IgD-negative memory B cell (primary cell): ENCODE measurements around the gene RPS21. TPM values are rescaled to one million over a fixed set of nuclear protein-coding genes. Genes with fewer than 3 reads are reported as not detected.

Experiments used
- H3K27ac Mint-ChIP-seq, 3 donors: one replicate each; pipeline ENCODE4 v1.8.0; 2020 to 2022; ENCODE audit warnings: mild to moderate bottlenecking in 3 of 3, mixed read lengths in 3 of 3, moderate library complexity in 1 of 3
- H3K27me3 Mint-ChIP-seq: one replicate; pipeline ENCODE4 v1.8.0; 2021; ENCODE audit warnings: mixed read lengths
- H3K36me3 Mint-ChIP-seq: one replicate; pipeline ENCODE4 v1.8.0; 2020; ENCODE audit warnings: mild to moderate bottlenecking, mixed read lengths
- H3K4me1 Mint-ChIP-seq, 3 donors: one replicate each; pipeline ENCODE4 v1.8.0; 2020 to 2022; ENCODE audit warnings: mixed read lengths in 3 of 3, mild to moderate bottlenecking in 1 of 3
- H3K4me3 Mint-ChIP-seq, 4 donors: one replicate each; pipeline ENCODE4 v1.8.0; 2020 to 2022; ENCODE audit warnings: mild to moderate bottlenecking in 4 of 4, mixed read lengths in 4 of 4, moderate library complexity in 3 of 4
- H3K9me3 Mint-ChIP-seq, 3 donors: one replicate each; pipeline ENCODE4 v1.8.0; 2020 to 2021; ENCODE audit warnings: mixed read lengths in 3 of 3, mild to moderate bottlenecking in 1 of 3
- polyA plus RNA-seq: library from polyadenylated mRNA; unstranded; fragments of 300-500 nt; fragmentation: Illumina TruSeq; gene quantifications from one replicate; pipeline ENCODE4 v1.2.3, GENCODE V29; 2021

The RPS21 gene
- polyA plus RNA-seq, 1 donor from 2014 or later: 3,148 TPM

DNA sequence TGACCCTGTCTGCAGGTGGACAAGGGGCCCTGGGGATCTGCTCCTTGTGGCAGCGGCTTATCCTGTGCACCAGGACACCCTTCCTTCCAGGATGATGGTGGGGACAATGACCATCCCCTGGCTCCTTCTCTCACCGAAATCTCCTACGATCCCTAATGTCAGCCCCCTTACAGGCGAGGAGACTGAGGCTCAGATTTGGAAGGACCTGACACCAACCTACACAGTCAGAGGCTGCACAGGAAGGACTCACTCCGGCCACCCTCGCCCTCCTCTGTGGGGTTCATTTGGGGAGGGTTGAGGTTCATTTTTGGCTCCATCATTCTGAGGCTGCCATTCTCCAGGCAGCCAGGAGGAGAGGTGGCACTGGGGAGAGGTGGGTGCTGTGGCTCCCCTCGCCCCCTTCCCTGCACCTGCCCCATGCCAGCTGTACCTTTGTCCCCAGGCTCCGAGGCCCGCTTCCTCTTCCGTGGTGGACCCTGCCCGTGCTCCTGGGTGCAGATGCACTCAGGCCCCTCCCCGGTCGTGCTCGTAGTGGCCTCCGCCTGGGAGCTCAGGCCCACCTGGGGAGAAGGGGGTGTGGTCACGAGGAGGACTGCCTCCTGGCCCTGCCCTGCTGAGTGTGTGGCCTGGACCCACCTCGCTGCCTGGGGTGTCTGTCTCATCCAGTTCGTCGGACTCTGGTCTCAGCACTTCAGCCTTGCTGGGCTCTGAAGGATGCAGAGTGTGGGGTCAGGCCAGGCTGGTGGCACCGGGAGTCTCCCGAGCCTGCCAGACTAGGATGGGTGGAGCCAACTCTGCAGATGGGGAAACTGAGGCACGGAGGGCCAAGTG lies 25.5 kb downstream of the RPS21 start:
- Mint-ChIP-seq H3K4me3 (peak overlapping the region in 1 of 4 donors; percentile 12), H3K4me1 (peaks cover 0 to 9% (median 4%) of the 10 kb centered on the region in 3 donors), H3K36me3 (no peaks in the 10 kb centered on the region), H3K9me3 (no peaks in the 10 kb centered on the region), H3K27ac (no peak overlapping the region), H3K27me3 (peaks cover 3% of the 10 kb centered on the region)

GRCh38 chr20:62413025-62413570 lies 26.2 kb downstream of the RPS21 start:
- no peaks in the 10 kb centered on the region for H3K36me3 Mint-ChIP-seq
- no peaks in the 10 kb centered on the region for H3K9me3 Mint-ChIP-seq
- H3K4me1 Mint-ChIP-seq: peaks cover 0 to 7% (median 0%) of the 10 kb centered on the region in 3 donors
- peaks cover 3% of the 10 kb centered on the region for H3K27me3 Mint-ChIP-seq
- H3K27ac Mint-ChIP-seq: no peak overlapping the region
- H3K4me3 Mint-ChIP-seq: no peak overlapping the region

DNA sequence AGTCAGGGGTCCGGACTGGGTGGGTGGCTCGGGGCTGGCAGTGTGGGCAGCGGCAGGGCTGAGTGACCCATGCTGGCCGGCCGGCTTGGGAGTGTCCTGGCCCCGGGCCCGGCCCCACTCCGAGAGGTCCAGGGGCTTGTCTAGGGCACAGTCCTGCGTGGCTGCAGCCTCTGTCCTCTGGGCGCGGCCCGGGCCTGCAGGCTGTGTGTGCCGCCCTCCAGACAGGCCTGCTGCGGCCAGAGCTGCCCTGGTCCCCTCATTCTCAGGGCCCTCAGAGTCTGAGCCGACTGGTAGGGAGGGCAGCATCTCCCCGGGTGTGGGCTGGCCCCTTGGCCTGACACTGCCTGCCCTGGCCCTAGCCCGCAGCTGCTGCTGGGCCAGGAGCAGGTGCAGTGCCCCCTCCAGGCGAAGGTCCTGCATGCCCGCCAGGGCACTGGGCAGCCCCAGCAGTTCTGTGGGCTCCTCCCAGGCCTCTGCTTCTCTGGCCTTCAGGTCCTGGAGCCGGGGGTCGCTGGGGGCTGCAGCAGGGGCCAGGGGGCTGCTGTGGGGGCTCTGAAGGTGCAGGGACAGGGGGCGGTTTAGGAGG lies 27.1 kb downstream of the RPS21 start:
- Mint-ChIP-seq H3K9me3 (no peaks in the 10 kb centered on the region), H3K4me3 (no peak overlapping the region), H3K36me3 (no peaks in the 10 kb centered on the region), H3K27ac (no peak overlapping the region), H3K4me1 (peaks cover 0 to 7% (median 0%) of the 10 kb centered on the region in 3 donors), H3K27me3 (peaks cover 3% of the 10 kb centered on the region)

DNA sequence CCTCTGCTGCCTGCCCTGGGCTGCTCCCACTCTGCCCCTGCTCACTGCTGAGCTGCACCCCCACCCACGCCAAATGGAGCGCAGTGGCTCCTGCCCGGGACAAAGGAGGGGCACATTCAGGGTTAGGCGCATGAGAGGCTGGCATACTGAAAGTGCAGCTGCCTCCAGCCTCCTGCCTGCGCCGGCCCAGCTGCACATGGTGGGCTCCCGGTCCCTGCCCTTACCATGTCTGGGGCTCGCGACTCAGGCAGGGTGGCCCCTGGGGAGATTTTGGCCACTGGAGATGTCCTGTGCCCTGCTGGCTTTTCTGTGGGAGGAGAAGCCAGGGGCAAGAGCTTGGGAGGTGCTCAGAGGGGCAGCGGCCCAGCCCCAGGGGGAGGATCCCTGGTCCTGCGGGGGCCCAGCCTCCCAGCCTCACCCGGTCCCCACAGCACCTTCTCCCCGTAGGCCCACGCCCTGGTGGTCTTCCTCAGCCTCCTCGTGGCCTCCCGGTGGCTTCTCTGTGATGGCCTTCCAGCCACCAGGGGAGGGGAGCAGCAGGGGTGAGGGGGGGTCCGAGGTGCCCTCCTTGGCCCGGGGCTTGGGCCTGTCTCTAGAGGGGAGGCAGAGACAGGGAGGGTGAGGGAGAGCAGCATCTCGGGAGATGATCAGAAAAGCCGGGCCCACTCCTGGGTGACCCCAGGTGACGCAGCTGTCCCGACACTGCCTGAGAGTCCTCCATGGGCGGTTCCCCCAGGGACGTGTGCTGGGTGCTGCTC lies 28.6 kb downstream of the RPS21 start:
- Mint-ChIP-seq H3K4me3 (no peak overlapping the region), H3K36me3 (no peaks in the 10 kb centered on the region), H3K9me3 (no peaks in the 10 kb centered on the region), H3K27me3 (no peaks in the 10 kb centered on the region), H3K4me1 (peaks cover 0 to 2% (median 0%) of the 10 kb centered on the region in 3 donors), H3K27ac (no peak overlapping the region)

DNA sequence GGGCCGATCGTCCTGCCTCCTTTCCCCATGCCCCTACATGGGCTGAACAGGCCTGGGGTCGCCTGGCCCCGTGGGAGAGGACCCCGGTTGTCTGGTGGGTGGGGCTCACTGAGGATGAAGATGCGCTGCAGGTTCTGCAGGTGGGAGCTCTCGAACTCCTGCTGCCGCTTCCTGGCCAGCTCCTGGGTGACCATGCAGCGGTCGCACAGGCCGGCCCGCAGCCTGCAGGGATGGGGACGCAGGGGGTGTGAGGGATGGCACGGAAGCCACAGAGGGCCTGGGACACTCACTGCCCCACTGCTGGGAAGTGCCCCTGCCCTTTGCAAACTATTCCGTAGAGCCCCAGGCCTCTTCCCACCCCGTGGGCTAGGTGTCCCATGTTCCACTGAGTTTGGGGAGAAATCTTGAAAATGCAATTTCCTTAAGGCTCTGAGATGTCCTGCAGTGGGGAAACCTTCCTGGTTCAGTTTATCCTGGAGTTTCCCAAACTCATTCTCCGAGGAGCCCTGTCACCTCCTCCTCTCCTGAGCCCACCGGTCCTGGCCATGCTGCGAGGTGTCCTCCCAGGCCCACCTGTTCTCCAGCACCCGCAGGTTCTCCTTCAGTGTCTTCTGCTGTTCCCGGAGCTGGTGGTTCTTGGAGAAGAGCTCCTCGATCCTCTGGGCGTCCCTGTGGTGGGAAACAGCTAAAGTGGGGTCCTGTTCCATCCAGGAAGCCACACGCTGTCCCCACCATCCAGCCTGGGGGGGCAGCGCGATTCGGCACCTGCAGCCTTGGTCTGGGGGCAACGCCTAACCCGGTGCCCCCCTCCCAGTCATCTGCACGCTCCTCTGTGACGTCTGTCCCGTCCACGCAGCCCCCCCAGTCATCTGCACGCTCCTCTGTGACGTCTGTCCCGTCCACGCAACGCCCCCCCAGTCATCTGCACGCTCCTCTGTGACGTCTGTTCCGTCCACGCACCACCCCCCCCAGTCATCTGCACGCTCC lies 30.0 kb downstream of the RPS21 start:
- Mint-ChIP-seq H3K27me3 (no peaks in the 10 kb centered on the region), H3K4me3 (peak overlapping the region in 1 of 4 donors; percentile 57), H3K36me3 (no peaks in the 10 kb centered on the region), H3K9me3 (no peaks in the 10 kb centered on the region), H3K4me1 (peaks cover 0 to 2% (median 0%) of the 10 kb centered on the region in 3 donors), H3K27ac (peak overlapping the region in 1 of 3 donors; percentile 31)

- Mint-ChIP-seq H3K4me1 (peaks cover 0 to 2% (median 0%) of the 10 kb centered on the region in 3 donors), H3K9me3 (no peaks in the 10 kb centered on the region), H3K4me3 (peak overlapping the region in 1 of 4 donors; percentile 54), H3K27me3 (no peaks in the 10 kb centered on the region), H3K36me3 (no peaks in the 10 kb centered on the region), H3K27ac (no peak overlapping the region)
These were observed 31.2 kb downstream of the RPS21 start for GRCh38 chr20:62417981-62418708.

DNA sequence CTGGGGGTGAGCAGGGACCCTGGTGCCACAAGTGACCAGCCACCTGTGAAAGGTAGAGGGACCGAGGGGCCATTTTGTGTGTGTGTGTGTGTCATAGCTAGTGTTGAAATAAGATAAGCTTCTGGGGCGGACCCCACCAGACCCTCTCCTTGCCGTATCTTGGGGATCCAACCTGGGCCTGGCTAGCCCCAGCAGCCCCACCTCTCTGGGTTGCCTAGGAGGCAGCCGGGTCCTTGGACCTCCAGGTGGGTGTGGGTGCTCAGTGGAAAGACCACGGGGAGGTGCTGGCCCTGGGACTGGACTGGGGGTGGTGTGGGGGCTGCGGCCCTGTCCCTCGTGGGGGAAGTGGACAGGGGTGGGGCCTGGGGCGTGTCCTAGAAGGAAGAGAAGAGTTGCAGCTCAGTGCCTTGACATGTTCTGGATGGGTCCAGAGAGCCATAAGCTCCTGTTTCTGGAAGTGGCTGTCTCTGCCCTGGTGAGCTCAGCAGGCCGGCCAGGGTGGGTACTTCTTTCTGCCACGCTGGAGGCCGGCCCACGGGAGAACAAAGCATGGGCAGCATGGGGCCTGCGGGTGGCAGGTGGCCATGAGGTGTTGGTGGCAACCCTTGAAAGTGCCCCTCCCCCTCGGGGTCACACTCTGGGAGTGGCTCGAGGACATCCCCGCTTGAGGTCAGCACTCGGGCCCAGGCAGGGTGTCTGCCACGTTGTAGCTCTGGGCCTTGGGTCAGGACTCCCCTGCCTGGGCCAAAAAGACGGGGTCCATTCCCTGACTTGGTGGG lies 32.0 kb downstream of the RPS21 start:
- peaks cover 0 to 2% (median 0%) of the 10 kb centered on the region in 3 donors for H3K4me1 Mint-ChIP-seq
- peak overlapping the region in 1 of 4 donors; percentile 54 for H3K4me3 Mint-ChIP-seq
- no peak overlapping the region for H3K27ac Mint-ChIP-seq
- peaks cover 3% of the 10 kb centered on the region for H3K27me3 Mint-ChIP-seq
- no peaks in the 10 kb centered on the region for H3K36me3 Mint-ChIP-seq
- no peaks in the 10 kb centered on the region for H3K9me3 Mint-ChIP-seq

DNA sequence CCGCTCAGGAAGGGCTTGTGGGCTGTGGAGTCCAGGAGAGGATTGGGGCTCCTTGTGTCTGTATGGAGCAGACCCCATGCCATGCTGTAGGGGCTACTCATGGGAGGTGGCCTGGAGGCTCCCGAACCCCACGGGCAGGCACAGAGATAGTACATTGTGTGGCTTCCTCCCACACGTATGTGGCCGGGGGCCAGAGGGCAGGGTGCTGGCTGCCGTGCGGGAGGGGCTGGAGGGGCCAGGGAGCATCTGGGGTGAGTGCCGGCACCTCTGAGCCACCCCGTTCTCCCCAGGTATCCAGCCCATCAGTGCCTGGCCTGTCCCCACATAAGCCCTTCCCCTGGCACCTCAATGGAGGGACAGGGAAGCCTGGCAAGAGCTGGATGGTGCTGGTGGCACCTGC lies 32.9 kb downstream of the RPS21 start:
- Mint-ChIP-seq H3K9me3 (no peaks in the 10 kb centered on the region), H3K27me3 (peaks cover 3% of the 10 kb centered on the region), H3K36me3 (no peaks in the 10 kb centered on the region), H3K27ac (no peak overlapping the region), H3K4me1 (peaks cover 0 to 2% (median 0%) of the 10 kb centered on the region in 3 donors), H3K4me3 (no peak overlapping the region)

DNA sequence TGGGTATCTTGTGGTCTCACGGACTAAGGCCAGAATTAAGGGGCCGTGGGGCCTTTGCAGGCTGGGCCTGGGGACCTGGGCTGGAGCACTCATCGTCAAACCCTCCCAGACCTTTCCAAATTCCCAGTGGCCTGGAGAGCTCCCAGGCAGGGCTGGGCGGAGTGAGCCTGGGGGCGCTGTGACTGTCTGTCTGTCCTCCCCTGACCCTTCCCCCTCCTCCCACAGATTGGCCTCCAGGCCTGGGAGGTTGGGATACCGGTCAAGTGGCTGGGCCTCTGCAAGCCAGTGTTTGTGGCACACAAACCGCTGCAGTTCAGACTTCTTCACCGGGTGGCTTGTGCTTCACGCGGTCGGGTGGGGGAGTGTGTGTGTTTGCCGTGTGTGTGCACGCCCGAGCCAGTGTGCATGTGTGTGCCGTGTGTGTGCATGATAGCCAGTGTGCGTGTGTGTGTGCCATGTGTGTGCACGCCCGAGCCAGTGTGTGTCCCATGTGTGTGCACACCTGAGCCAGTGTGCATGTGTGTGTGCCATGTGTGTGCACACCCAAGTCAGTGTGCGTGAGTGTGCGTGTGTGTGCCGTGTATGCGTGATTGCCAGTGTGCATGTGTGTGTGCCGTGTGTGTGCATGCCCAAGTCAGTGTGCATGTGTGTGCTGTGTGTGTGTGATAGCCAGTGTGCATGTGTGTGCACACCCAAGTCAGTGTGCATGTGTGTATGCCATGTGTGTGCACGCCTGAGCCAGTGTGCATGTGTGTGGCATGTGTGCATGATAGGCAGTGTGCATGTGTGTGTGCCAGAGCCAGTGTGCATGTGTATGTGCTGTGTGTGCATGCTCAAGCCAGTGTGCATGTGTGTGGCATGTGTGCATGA lies 34.2 kb downstream of the RPS21 start:
- Mint-ChIP-seq H3K9me3 (no peaks in the 10 kb centered on the region), H3K27me3 (peaks cover 3% of the 10 kb centered on the region), H3K4me3 (no peak overlapping the region), H3K27ac (no peak overlapping the region), H3K36me3 (no peaks in the 10 kb centered on the region), H3K4me1 (peaks cover 0 to 2% (median 0%) of the 10 kb centered on the region in 3 donors)

DNA sequence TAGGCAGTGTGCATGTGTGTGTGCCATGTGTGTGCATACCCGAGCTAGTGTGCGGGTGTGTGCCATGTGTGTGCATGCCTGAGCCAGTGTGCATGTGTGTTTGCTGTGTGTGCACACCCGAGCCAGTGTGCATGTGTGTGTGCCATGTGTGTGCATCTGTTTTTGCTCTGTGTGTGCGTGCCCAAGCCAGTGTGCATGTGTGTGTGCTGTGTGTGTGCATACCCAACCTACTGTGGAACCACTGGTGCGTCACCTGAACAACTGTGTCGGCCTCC lies 34.8 kb downstream of the RPS21 start:
- no peaks in the 10 kb centered on the region for H3K9me3 Mint-ChIP-seq
- H3K27me3 Mint-ChIP-seq: peaks cover 3% of the 10 kb centered on the region

GRCh38 chr20:62422636-62423325 lies 35.9 kb downstream of the RPS21 start:
- no peaks in the 10 kb centered on the region for H3K9me3 Mint-ChIP-seq
- H3K36me3 Mint-ChIP-seq: no peaks in the 10 kb centered on the region
- no peak overlapping the region for H3K27ac Mint-ChIP-seq
- peaks cover 0 to 2% (median 0%) of the 10 kb centered on the region in 3 donors for H3K4me1 Mint-ChIP-seq
- no peak overlapping the region for H3K4me3 Mint-ChIP-seq
- peaks cover 3% of the 10 kb centered on the region for H3K27me3 Mint-ChIP-seq

More for the DNA sequence above, 34.8 kb downstream of the RPS21 start:
- Mint-ChIP-seq H3K27ac (peak overlapping the region in 1 of 3 donors; percentile 39), H3K36me3 (no peaks in the 10 kb centered on the region), H3K4me1 (peaks cover 0 to 2% (median 0%) of the 10 kb centered on the region in 3 donors), H3K4me3 (no peak overlapping the region)

DNA sequence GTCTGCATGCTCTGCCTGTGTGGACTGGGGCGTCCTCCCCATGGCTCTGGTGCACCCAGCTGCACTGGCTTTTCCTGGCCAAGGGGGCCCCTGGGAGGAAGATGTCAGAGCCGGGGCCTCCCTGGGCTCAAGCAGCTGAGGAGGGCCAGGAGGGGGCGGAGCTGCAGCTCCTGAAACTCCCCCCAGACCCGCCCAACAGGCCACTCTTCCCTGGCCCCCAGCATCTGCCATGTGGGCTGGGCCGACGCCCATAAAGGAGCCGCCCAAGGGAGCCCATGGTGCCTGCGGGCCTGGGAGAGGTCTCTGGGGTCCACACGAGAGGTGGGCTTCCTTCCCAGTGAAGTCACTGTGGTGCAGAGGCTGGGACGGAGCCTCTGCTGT lies 36.4 kb downstream of the RPS21 start:
- no peaks in the 10 kb centered on the region for H3K9me3 Mint-ChIP-seq
- H3K27ac Mint-ChIP-seq: no peak overlapping the region
- peaks cover 3% of the 10 kb centered on the region for H3K27me3 Mint-ChIP-seq
- H3K4me1 Mint-ChIP-seq: peaks cover 0 to 2% (median 0%) of the 10 kb centered on the region in 3 donors
- H3K36me3 Mint-ChIP-seq: no peaks in the 10 kb centered on the region
- no peak overlapping the region for H3K4me3 Mint-ChIP-seq
